Stomach (tissue), 4 donors: ENCODE measurements around the gene MESD.

Source experiments
- EP300 ChIP-seq: sonication (generic); formaldehyde crosslinking; IDR thresholded peaks from one replicate; pipeline ENCODE4 v1.6.1; 2017; ENCODE audit warnings: antibody characterized with exemption
- POLR2A ChIP-seq, 4 donors: fragments of 450-650 bp; IDR thresholded peaks; one replicate each; pipeline ENCODE4 v1.6.1; 2016; ENCODE audit warnings: antibody characterized with exemption in 4 of 4, control low read depth in 2 of 4, mild to moderate bottlenecking in 1 of 4, moderate library complexity in 1 of 4
- POLR2AphosphoS5 ChIP-seq, 3 donors: sonication (generic); formaldehyde crosslinking; IDR thresholded peaks; one replicate each; pipeline ENCODE4 v1.6.1; 2016; ENCODE audit warnings: antibody characterized with exemption in 3 of 3
- TF ChIP-seq, protein P1 (sequence below), 7 experiments: fragments of 450-650 bp in 4 of 7; fragments of 200-600 bp in 3 of 7; sonication (generic) in 3 of 7; IDR thresholded peaks; one replicate each; pipeline ENCODE4 v1.5.1; 2016 to 2019; ENCODE audit warnings: antibody characterized with exemption in 7 of 7, control low read depth in 2 of 7, mild to moderate bottlenecking in 1 of 7

DNA sequence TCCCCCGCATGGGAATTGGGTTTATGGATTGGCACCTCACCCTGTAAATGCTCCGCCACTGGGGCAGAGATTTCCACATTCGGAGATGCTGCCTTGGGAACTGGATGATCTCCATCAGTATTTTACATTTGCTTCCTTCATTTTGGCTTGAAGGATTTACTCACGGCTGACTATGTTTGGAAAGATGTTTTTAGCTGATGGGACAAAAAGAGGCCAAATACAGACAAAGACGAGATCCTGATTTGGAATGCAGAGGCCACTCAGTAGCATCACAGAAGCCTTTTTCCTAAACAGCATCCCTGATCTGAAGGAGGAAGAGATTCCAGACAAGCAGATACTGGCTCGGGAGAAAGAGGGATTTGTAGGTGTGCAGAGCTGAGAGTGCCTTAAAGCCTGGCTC is 76.9 kb downstream of the MESD start:
- TF ChIP-seq POLR2A (IDR thresholded peaks at IDR 0.05) (no peak), EP300 (no peak), POLR2AphosphoS5 (IDR thresholded peaks at IDR 0.05) (no peak)
- TF ChIP-seq, protein P1, sequence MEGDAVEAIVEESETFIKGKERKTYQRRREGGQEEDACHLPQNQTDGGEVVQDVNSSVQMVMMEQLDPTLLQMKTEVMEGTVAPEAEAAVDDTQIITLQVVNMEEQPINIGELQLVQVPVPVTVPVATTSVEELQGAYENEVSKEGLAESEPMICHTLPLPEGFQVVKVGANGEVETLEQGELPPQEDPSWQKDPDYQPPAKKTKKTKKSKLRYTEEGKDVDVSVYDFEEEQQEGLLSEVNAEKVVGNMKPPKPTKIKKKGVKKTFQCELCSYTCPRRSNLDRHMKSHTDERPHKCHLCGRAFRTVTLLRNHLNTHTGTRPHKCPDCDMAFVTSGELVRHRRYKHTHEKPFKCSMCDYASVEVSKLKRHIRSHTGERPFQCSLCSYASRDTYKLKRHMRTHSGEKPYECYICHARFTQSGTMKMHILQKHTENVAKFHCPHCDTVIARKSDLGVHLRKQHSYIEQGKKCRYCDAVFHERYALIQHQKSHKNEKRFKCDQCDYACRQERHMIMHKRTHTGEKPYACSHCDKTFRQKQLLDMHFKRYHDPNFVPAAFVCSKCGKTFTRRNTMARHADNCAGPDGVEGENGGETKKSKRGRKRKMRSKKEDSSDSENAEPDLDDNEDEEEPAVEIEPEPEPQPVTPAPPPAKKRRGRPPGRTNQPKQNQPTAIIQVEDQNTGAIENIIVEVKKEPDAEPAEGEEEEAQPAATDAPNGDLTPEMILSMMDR (IDR thresholded peaks at IDR 0.05), result no peak
